Small intestine (tissue), 7 donors: ENCODE measurements around the gene TMPRSS9. TPM values are rescaled to one million over a fixed set of nuclear protein-coding genes. Genes with fewer than 3 reads are reported as not detected.

Source experiments
- DNase-seq, 2 donors: peaks; one replicate each; pipeline versions ENCODE4 v3.0.0 to v3.0.0-alpha.2; 2013
- FAIRE-seq: peaks from 2 replicates; lab custom pipeline; 2012; peaks lifted over from hg19 to GRCh38; lab: Jason Lieb, UNC
- H3K27ac ChIP-seq, 3 donors: one replicate each; pipeline ENCODE4 v1.5.1; 2013; ENCODE audit warnings: low read length in 2 of 3, mild to moderate bottlenecking in 2 of 3, control low read depth in 1 of 3, inconsistent platforms in 1 of 3, low read depth in 1 of 3, moderate library complexity in 1 of 3
- H3K27me3 ChIP-seq, 3 donors: one replicate each; pipeline ENCODE4 v1.6.1; 2013; ENCODE audit warnings: low read length in 3 of 3, inconsistent platforms in 1 of 3; ENCODE audit not compliant: control insufficient read depth in 3 of 3, insufficient read depth in 3 of 3
- H3K36me3 ChIP-seq, 3 donors: one replicate each; pipeline ENCODE4 v1.6.1; 2013; ENCODE audit warnings: low read length in 3 of 3, inconsistent platforms in 1 of 3, low read depth in 1 of 3, mild to moderate bottlenecking in 1 of 3, moderate library complexity in 1 of 3; ENCODE audit not compliant: control insufficient read depth in 3 of 3, insufficient read depth in 2 of 3
- H3K4me1 ChIP-seq, 3 donors: one replicate each; pipeline ENCODE4 v1.6.1; 2013; ENCODE audit warnings: low read length in 2 of 3, inconsistent platforms in 1 of 3, low read depth in 1 of 3, mild to moderate bottlenecking in 1 of 3, moderate library complexity in 1 of 3; ENCODE audit not compliant: control insufficient read depth in 3 of 3, insufficient read depth in 2 of 3
- H3K4me3 ChIP-seq, 3 donors: one replicate each; pipeline ENCODE4 v1.5.1; 2013; ENCODE audit warnings: low read length in 3 of 3, control low read depth in 1 of 3, inconsistent platforms in 1 of 3, low read depth in 1 of 3, mild to moderate bottlenecking in 1 of 3, moderate library complexity in 1 of 3
- H3K9me3 ChIP-seq, 2 donors: one replicate each; pipeline ENCODE4 v1.6.1; 2013; ENCODE audit warnings: low read depth in 1 of 2, low read length in 1 of 2; ENCODE audit not compliant: control insufficient read depth in 2 of 2, insufficient read depth in 1 of 2
- WGBS, 3 donors: extraction: QIAGEN DNeasy Blood & Tissue Kit; methylation state at CpG; one replicate each; pipeline ENCODE4 v1.1.7; 2013; 5-methylcytosine and 5-hydroxymethylcytosine counted together
- polyA plus RNA-seq, 4 donors: library from polyadenylated mRNA; stranded (reverse) in 3 of 4; unstranded in 1 of 4; fragments of 200-250 nt in 3 of 4; fragments of 120-200 nt in 1 of 4; gene quantifications; one replicate each; pipeline versions ENCODE4 v1.2.1 to v1.2.3, GENCODE V29; 2013
- donor health status: healthy with polysubstance abuse.
- donor health status: control.
- donor health status: control.
- donor health status: Bipolar disorder and iron deficiency.
- donor health status: healthy.

The TMPRSS9 gene
- polyA plus RNA-seq, 4 donors: 0.53 to 0.54 TPM; not detected in 2

DNA sequence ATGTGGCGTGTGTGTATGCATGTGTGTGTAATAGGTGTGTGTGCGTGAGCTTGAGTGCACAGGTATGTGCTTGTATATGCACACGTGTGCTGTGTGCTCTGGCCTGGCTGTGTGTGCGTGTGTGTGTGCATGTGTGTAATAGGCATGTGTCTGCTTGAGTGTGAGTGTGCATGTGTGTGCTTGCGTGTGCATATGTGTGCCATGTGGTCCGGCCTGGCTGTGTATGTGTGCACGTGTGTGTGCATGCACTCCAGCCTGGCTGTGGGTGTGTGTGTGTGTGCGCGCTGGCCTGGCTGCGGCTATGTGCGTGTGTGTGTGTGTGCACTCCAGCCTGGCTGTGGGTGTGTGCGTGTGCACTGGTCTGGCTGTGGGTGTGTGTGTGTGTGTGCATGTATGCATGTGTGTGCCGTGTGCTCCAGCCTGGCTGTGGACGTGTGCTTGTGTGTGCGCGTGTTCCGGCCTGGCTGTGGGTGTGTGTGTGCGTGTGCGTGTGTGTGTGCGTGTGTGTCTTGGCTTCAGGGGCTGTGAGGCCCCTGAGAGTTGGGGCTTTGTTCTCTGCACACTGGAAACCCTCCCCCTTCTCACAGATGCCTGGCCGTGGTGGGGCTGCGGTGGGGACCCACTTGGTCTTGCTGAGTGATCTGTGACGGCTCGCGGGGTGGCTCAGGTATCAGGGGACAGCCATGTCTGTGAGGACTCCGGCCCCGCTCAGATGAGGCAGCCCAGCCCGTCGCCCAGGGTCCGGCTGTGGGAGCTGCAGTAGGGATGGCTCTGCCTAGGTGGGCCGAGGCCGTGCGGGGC, 23.3 kb upstream of the TMPRSS9 start:
- WGBS, 3 donors: 89 to 95% (median 94%) methylated on average over 33 of the region's 33 CpGs

DNA sequence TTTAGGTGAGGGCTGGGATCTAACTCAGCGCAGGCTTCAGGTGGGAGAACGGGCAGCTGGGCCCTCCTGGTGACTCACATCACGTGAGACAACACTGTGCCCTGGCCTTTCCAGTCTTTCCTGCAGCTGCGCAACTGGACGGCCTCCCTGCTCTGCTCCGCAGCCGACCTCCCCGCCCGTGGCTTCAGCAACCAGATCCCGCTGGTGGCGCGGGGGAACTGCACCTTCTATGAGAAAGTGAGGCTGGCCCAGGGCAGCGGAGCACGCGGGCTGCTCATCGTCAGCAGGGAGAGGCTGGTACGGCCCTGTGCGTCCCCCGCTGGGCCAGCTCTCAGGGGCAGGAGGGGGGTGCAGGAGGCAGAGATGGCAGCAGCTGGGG, 22.7 kb upstream of the TMPRSS9 start:
- Histone ChIP-seq H3K4me1 (peaks cover 0 to 35% (median 0%) of the 10 kb centered on the region in 3 donors), H3K27ac (peak overlapping the region in 1 of 3 donors; percentile 26), H3K27me3 (no peaks in the 10 kb centered on the region), H3K36me3 (peaks cover 2 to 83% (median 3%) of the 10 kb centered on the region in 3 donors), H3K9me3 (peaks cover 0 to 6% of the 10 kb centered on the region in 2 donors), H3K4me3 (no peak overlapping the region)
- FAIRE-seq (no peak), DNase-seq (peak in 1 of 2 donors; percentile 54)
- 77 to 89% (median 85%) methylated on average over 16 to 19 of the region's 19 CpGs for WGBS, 3 donors

More for the DNA sequence above, 23.3 kb upstream of the TMPRSS9 start:
- H3K4me1 ChIP-seq: peaks cover 0 to 41% (median 2%) of the 10 kb centered on the region in 3 donors
- peak overlapping the region in 1 of 3 donors; percentile 26 for H3K27ac ChIP-seq
- peaks cover 2 to 83% (median 3%) of the 10 kb centered on the region in 3 donors for H3K36me3 ChIP-seq
- no peak for DNase-seq
- no peak for FAIRE-seq
- H3K4me3 ChIP-seq: no peak overlapping the region
- H3K9me3 ChIP-seq: peaks cover 0 to 6% of the 10 kb centered on the region in 2 donors
- no peaks in the 10 kb centered on the region for H3K27me3 ChIP-seq

DNA sequence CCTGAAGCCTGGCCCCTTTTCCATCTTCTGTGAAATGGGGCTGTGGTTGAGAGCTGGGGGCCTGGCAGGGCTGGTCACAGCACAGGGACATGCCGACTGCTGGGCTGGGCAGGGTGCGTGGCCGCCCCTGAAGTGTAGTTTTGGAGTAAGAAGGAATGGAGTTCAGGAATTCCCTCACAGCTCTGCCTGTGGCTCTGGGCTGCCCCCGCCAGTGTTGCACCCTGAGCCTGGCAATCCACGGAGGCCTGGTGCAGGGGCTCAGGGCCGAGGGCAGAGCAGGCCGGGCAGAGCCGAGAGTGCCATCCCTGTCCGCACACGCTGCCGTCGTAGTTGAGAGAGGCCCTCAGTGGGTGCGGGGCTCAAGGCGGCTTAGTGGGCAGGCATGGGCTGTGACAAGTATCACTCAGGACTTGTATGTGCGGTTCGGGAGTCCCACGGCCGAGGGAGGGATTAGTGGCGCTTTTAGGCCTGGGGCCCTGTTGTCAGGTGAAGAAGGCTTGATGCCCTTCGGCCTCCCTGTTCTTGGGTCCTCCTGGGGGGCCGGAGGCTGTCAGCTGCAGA, 21.9 kb upstream of the TMPRSS9 start:
- FAIRE-seq: no peak
- H3K27me3 ChIP-seq: no peaks in the 10 kb centered on the region
- peaks cover 0 to 29% (median 0%) of the 10 kb centered on the region in 3 donors for H3K4me1 ChIP-seq
- H3K4me3 ChIP-seq: no peak overlapping the region
- 92 to 96% (median 95%) methylated on average over 18 to 21 of the region's 21 CpGs for WGBS, 3 donors
- H3K36me3 ChIP-seq: peaks cover 2 to 88% (median 3%) of the 10 kb centered on the region in 3 donors
- DNase-seq: no peak
- H3K9me3 ChIP-seq: peaks cover 0 to 6% of the 10 kb centered on the region in 2 donors
- H3K27ac ChIP-seq: no peak overlapping the region

DNA sequence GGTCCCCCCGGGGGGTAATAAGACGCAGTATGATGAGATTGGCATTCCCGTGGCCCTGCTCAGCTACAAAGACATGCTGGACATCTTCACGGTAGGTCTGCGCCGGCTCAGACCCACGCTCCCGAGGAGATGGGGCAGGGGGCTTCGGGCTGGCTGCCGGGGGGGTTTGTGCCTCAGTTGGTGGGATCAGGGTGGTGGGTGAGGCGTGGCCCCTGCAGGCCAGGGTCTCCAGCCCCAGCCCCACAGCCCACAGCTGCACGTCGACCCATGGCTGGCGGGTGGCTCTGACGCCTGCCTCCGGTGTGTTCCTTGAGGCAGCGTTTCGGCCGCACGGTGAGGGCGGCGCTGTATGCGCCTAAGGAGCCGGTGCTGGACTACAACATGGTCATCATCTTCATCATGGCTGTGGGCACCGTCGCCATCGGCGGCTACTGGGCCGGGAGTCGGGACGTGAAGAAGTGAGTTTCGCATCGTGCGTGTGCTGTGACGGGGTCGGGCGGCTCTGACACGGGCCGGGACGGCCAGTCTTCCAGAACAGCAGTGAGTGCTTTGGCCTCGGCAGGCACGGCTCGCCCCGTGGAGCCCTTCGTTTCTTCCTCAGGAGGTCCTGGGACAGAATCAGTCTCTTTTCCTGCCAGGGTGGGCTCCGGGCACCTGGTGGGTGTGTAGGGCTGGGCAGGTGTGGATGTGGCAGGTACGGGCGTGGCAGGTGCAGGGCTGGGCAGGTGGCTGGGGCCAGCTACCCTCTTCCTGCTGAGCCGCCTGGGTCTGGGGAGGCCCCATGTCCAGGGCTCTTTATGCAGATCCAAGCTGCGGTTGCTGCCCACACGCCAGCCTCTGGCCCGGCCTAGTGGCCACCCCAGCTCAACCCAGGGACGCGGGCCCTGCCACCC, 21.1 kb upstream of the TMPRSS9 start:
- FAIRE-seq: no peak
- Histone ChIP-seq H3K27ac (no peak overlapping the region), H3K27me3 (no peaks in the 10 kb centered on the region), H3K36me3 (peaks cover 2 to 92% (median 3%) of the 10 kb centered on the region in 3 donors), H3K4me3 (no peak overlapping the region), H3K9me3 (peaks cover 0 to 6% of the 10 kb centered on the region in 2 donors), H3K4me1 (peaks cover 0 to 20% (median 0%) of the 10 kb centered on the region in 3 donors)
- WGBS, 3 donors: 88 to 94% (median 89%) methylated on average over 49 to 54 of the region's 54 CpGs
- no peak for DNase-seq

DNA sequence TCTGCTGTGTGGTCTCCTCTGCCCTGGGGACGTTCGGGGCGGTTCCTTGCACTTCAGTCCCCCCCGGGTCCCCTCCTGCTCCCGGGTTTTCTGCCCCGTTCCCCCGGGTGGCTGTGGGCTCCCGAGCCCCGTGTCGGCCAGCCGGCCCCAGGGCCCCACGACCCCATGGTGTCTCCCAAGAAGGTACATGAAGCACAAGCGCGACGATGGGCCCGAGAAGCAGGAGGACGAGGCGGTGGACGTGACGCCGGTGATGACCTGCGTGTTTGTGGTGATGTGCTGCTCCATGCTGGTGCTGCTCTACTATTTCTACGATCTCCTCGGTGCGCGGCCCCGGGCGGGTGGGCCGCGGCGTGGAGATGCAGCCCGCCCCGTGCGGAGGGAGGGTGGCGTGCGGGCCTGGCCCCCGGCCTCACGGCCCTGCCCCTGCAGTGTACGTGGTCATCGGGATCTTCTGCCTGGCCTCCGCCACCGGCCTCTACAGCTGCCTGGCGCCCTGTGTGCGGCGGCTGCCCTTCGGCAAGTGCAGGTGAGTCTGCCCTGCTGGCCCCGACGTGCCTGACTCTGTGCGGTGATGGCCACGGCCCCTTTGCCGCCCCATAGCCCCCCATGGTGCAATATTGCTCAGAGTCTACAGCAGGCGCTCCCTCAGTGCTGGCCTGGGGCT, 20.3 kb upstream of the TMPRSS9 start:
- Histone ChIP-seq H3K36me3 (peaks cover 3 to 91% (median 4%) of the 10 kb centered on the region in 3 donors), H3K9me3 (peaks cover 0 to 6% of the 10 kb centered on the region in 2 donors), H3K27me3 (no peaks in the 10 kb centered on the region), H3K27ac (no peak overlapping the region), H3K4me1 (peaks cover 0 to 12% (median 0%) of the 10 kb centered on the region in 3 donors), H3K4me3 (no peak overlapping the region)
- FAIRE-seq: no peak
- no peak for DNase-seq
- WGBS, 3 donors: 94 to 95% (median 95%) methylated on average over 49 to 52 of the region's 52 CpGs

DNA sequence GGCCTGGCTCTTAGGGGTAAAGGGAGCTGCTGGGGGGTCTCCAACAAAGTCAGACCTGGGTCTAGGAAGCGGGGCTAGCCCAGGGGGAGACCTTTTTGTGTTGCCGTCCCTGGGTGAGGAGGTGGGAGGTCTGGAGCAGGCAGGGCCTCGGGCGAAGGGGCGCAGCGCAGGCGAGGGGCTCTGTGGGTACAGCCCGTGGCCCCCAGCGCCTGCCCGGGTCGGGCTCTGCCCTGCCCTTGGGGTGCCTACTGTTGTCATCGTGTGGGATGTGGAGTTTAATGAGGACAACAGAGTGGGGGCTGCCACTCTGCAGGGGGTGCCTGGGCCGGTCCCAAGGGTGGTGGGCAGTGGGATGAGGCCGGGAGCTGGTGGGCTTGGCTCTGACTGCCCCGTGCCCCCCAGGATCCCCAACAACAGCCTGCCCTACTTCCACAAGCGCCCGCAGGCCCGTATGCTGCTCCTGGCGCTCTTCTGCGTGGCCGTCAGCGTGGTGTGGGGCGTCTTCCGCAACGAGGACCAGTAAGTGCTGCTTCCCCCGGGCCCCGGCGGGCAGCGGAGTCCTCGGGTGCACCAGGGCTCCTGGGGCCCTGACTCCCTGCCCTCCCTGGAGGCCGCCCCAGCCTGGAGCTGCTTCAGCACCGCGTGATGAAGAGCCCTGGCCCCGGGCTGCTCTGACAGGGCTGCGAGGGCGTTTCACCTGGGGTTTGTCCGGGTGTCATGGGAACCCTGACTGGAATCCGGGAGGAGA, 19.4 kb upstream of the TMPRSS9 start:
- no peak for FAIRE-seq
- no peak for DNase-seq
- 91 to 94% (median 92%) methylated on average over 36 to 38 of the region's 38 CpGs for WGBS, 3 donors

DNA sequence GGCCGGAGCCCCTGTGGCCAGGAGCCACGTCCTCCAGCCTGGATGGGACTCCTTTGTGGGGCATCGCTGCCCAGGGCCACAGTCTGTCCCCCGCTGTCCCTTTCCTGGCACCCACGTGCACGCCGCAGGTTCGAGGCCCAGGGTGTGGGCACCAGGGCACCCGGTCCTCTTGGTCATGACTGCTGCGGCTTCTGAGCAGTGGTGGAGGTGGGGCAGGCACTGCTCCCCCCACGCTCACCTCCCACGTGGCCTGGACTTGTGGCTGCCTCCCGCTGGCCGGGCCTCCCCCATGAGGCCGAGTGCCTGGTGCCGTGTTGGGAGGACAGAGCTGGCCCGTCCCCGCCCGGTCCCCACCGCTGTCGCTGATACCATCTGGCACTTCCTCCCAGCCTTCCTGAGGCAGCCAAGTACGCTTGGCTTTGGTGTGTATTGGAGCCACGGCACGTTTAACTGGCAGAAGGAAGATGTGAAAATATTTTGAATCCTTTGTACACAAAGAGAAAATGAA, 18.8 kb upstream of the TMPRSS9 start:
- peaks cover 0 to 15% (median 0%) of the 10 kb centered on the region in 3 donors for H3K4me1 ChIP-seq
- no peak for FAIRE-seq
- DNase-seq: no peak
- WGBS, 3 donors: 62 to 76% (median 69%) methylated on average over 24 of the region's 24 CpGs
- no peaks in the 10 kb centered on the region for H3K27me3 ChIP-seq
- H3K27ac ChIP-seq: no peak overlapping the region
- peaks cover 3 to 95% (median 4%) of the 10 kb centered on the region in 3 donors for H3K36me3 ChIP-seq
- no peaks in the 10 kb centered on the region for H3K9me3 ChIP-seq
- H3K4me3 ChIP-seq: no peak overlapping the region

More for the DNA sequence above, 19.4 kb upstream of the TMPRSS9 start:
- peaks cover 0 to 11% (median 0%) of the 10 kb centered on the region in 3 donors for H3K4me1 ChIP-seq
- no peak overlapping the region for H3K27ac ChIP-seq
- H3K36me3 ChIP-seq: peaks cover 3 to 91% (median 4%) of the 10 kb centered on the region in 3 donors
- H3K4me3 ChIP-seq: no peak overlapping the region
- no peaks in the 10 kb centered on the region for H3K9me3 ChIP-seq
- no peaks in the 10 kb centered on the region for H3K27me3 ChIP-seq
